Liver (tissue), 9 donors: ENCODE results near the gene ALPK3. TPM values are rescaled to one million over a fixed set of nuclear protein-coding genes. Genes with fewer than 3 reads are reported as not detected.
A peak's percentile ranks its signal among the peaks of the same experiment; 100 is the strongest.

Experiments used
- DNase-seq: peaks from one replicate; pipeline ENCODE4 v3.0.0-alpha.2; 2017; ENCODE audit warnings: low spot score
- H3K27ac ChIP-seq, 2 donors: one replicate each; pipeline ENCODE4 v1.7.0; 2013; ENCODE audit warnings: inconsistent platforms in 2 of 2, low read length in 2 of 2, control low read depth in 1 of 2, low read depth in 1 of 2, mild to moderate bottlenecking in 1 of 2
- H3K27me3 ChIP-seq, 4 donors: one replicate each; pipeline versions ENCODE4 v1.6.1 to v1.7.0; 2013; ENCODE audit warnings: low read length in 3 of 4, inconsistent platforms in 1 of 4, mild to moderate bottlenecking in 1 of 4, moderate library complexity in 1 of 4; ENCODE audit not compliant: control insufficient read depth in 4 of 4, insufficient read depth in 4 of 4
- H3K36me3 ChIP-seq, 4 donors: one replicate each; pipeline versions ENCODE4 v1.6.1 to v1.7.0; 2013; ENCODE audit warnings: low read length in 3 of 4, mild to moderate bottlenecking in 3 of 4, low read depth in 1 of 4, moderate library complexity in 1 of 4; ENCODE audit not compliant: control insufficient read depth in 4 of 4, insufficient read depth in 3 of 4
- H3K4me1 ChIP-seq, 4 donors: one replicate each; pipeline versions ENCODE4 v1.6.1 to v1.7.0; 2013; ENCODE audit warnings: low read length in 3 of 4, mild to moderate bottlenecking in 3 of 4, moderate library complexity in 1 of 4; ENCODE audit not compliant: control insufficient read depth in 4 of 4, insufficient read depth in 4 of 4
- H3K4me3 ChIP-seq, 3 donors: one replicate each; pipeline versions ENCODE4 v1.6.1 to v1.7.0; 2013; ENCODE audit warnings: low read length in 3 of 3, control low read depth in 1 of 3, low read depth in 1 of 3, mild to moderate bottlenecking in 1 of 3
- H3K9ac ChIP-seq, 2 donors: one replicate each; pipeline ENCODE4 v1.7.0; 2013; ENCODE audit warnings: low read length in 2 of 2, mild to moderate bottlenecking in 2 of 2, moderate library complexity in 2 of 2, control low read depth in 1 of 2, low read depth in 1 of 2
- H3K9me3 ChIP-seq, 4 donors: one replicate each; pipeline versions ENCODE4 v1.6.1 to v1.7.0; 2013; ENCODE audit warnings: low read length in 3 of 4; ENCODE audit not compliant: control insufficient read depth in 4 of 4
- CTCF ChIP-seq: fragments of 150-350 bp; IDR thresholded peaks from 2 replicates; pipeline ENCODE4 v1.5.1; 2017; ENCODE audit warnings: improper control_type of control experiment, low read depth, low read length; ENCODE audit not compliant: missing input control
- EGR1 ChIP-seq, 2 donors: IDR thresholded peaks; 2 replicates each; pipeline ENCODE4 v1.6.1; 2016 to 2018; ENCODE audit warnings: antibody characterized with exemption in 2 of 2, low read depth in 2 of 2
- FOXA1 ChIP-seq: IDR thresholded peaks from 2 replicates; pipeline ENCODE4 v1.6.1; 2016; ENCODE audit warnings: antibody characterized with exemption
- FOXA2 ChIP-seq: IDR thresholded peaks from 2 replicates; pipeline ENCODE4 v1.6.1; 2016; ENCODE audit warnings: antibody characterized with exemption
- GABPA ChIP-seq, 2 donors: IDR thresholded peaks in 1 of 2; conservative IDR thresholded peaks in 1 of 2; 2 replicates each; pipeline ENCODE4 v1.6.1; 2016; ENCODE audit warnings: antibody characterized with exemption in 2 of 2, mild to moderate bottlenecking in 1 of 2, moderate library complexity in 1 of 2
- HNF4A ChIP-seq, 2 donors: conservative IDR thresholded peaks; 2 replicates each; pipeline ENCODE4 v1.6.1; 2016; ENCODE audit warnings: antibody characterized with exemption in 2 of 2, mild to moderate bottlenecking in 2 of 2
- HNF4G ChIP-seq: IDR thresholded peaks from 2 replicates; pipeline ENCODE4 v1.6.1; 2016; ENCODE audit warnings: antibody characterized with exemption
- JUND ChIP-seq, 2 donors: IDR thresholded peaks; 2 replicates each; pipeline ENCODE4 v1.6.1; 2016; ENCODE audit warnings: antibody characterized with exemption in 2 of 2
- NR2F2 ChIP-seq: IDR thresholded peaks from 2 replicates; pipeline ENCODE4 v1.6.1; 2016; ENCODE audit warnings: antibody characterized with exemption
- RAD21 ChIP-seq, 2 donors: IDR thresholded peaks; 2 replicates each; pipeline ENCODE4 v1.6.1; 2016; ENCODE audit warnings: antibody characterized with exemption in 2 of 2, mild to moderate bottlenecking in 2 of 2
- REST ChIP-seq: IDR thresholded peaks from 2 replicates; pipeline ENCODE4 v1.6.1; 2016; ENCODE audit warnings: antibody characterized with exemption, mild to moderate bottlenecking
- RXRA ChIP-seq, 2 donors: IDR thresholded peaks; 2 replicates each; pipeline ENCODE4 v1.6.1; 2017 to 2018; ENCODE audit warnings: antibody characterized with exemption in 2 of 2, mild to moderate bottlenecking in 1 of 2
- SP1 ChIP-seq: IDR thresholded peaks from 2 replicates; pipeline ENCODE4 v1.6.1; 2018; ENCODE audit warnings: antibody characterized with exemption, mild to moderate bottlenecking
- TAF1 ChIP-seq: conservative IDR thresholded peaks from 2 replicates; pipeline ENCODE4 v1.6.1; 2016; ENCODE audit warnings: antibody characterized with exemption, mild to moderate bottlenecking
- YY1 ChIP-seq: IDR thresholded peaks from 2 replicates; pipeline ENCODE4 v1.6.1; 2016; ENCODE audit warnings: antibody characterized with exemption, mild to moderate bottlenecking
- ZBTB33 ChIP-seq: IDR thresholded peaks from 2 replicates; pipeline ENCODE4 v1.6.1; 2016; ENCODE audit warnings: antibody characterized with exemption
- WGBS: extraction: QIAGEN DNeasy Blood & Tissue Kit; methylation state at CpG from one replicate; pipeline ENCODE4 v1.1.7; 2013; 5-methylcytosine and 5-hydroxymethylcytosine counted together
- polyA plus RNA-seq, 2 donors: library from polyadenylated mRNA; stranded (reverse) in 1 of 2; unstranded in 1 of 2; fragments of 200-250 nt in 1 of 2; fragments of >200 nt in 1 of 2; fragmentation: Nextera tagmentation in 1 of 2; extraction: Ambion mirVana in 1 of 2; gene quantifications; one replicate each; pipeline versions ENCODE4 v1.2.1 to v1.2.3, GENCODE V29; 2013 to 2015
- total RNA-seq, 2 donors: library from RNA; depleted of rRNA; stranded (reverse); fragments of >200 nt; gene quantifications; one replicate each; pipeline ENCODE4 v1.2.3, GENCODE V29; 2014
- TF ChIP-seq, protein P1 (sequence below): IDR thresholded peaks from 2 replicates; pipeline ENCODE4 v1.6.1; 2016; ENCODE audit warnings: antibody characterized with exemption
- TF ChIP-seq, protein P2 (sequence below): IDR thresholded peaks from 2 replicates; pipeline ENCODE4 v1.6.1; 2016; ENCODE audit warnings: antibody characterized with exemption
- donor health status: healthy.
- donor health status: healthy.
- donor health status: healthy.
- donor health status: healthy.
- donor health status: healthy.

The ALPK3 gene
- total and polyA plus RNA-seq, 4 donors = 0.96 to 10.0 (median 2.8) TPM

- DNase-seq = no peak
- Histone ChIP-seq H3K9me3 (no peaks in the 10 kb centered on the region), H3K27me3 (no peaks in the 10 kb centered on the region), H3K9ac (no peak overlapping the region), H3K27ac (no peak overlapping the region), H3K36me3 (peaks cover 0 to 26% (median 17%) of the 10 kb centered on the region in 4 donors), H3K4me3 (no peak overlapping the region), H3K4me1 (peaks cover 8 to 30% (median 19%) of the 10 kb centered on the region in 4 donors)
- TF ChIP-seq HNF4A (conservative IDR thresholded peaks at IDR 0.05) (no peak), YY1 (no peak), FOXA1 (no peak), SP1 (no peak)
- TF ChIP-seq, protein P1, sequence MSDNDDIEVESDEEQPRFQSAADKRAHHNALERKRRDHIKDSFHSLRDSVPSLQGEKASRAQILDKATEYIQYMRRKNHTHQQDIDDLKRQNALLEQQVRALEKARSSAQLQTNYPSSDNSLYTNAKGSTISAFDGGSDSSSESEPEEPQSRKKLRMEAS = no peak
- 93% methylated on average over 4 of the region's 4 CpGs for WGBS
Observed at GRCh38 chr15:84907731-84908130, 90.6 kb downstream of the ALPK3 start.

DNA sequence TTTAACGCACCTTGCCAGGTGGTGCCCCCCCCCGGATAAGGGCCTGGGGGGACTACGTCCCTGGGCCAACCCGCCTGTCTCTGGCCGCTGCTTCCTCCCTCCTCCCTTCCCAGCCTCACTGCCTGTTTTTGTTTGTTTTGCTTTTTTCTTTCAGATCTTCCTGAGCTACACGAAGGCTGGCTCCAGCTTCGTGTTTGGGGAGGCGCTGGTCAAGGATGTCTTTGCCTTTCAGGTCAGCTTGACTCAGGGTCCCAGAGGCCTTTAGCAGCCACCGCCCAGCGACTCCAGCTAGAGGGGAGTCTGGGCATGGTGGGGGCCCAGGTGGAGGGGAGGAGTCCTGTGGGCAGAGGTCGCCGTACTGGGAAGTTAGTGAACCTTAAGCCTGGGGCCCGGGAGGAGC lies 91.4 kb downstream of the ALPK3 start:
- no peak overlapping the region for H3K4me3 ChIP-seq
- WGBS = 64% methylated on average over 13 of the region's 13 CpGs
- H3K36me3 ChIP-seq = peaks cover 0 to 23% (median 14%) of the 10 kb centered on the region in 4 donors
- peaks cover 11 to 30% (median 21%) of the 10 kb centered on the region in 4 donors for H3K4me1 ChIP-seq
- no peak overlapping the region for H3K27ac ChIP-seq
- no peaks in the 10 kb centered on the region for H3K27me3 ChIP-seq
- TF ChIP-seq NR2F2 (no peak), FOXA1 (no peak), EGR1 (IDR thresholded peaks at IDR 0.05; ENCODE audit: low read depth in 2 of 2) (no peak)
- H3K9ac ChIP-seq = no peak overlapping the region
- no peaks in the 10 kb centered on the region for H3K9me3 ChIP-seq
- no peak for DNase-seq

- Histone ChIP-seq H3K9ac (no peak overlapping the region), H3K27ac (peak overlapping the region in 1 of 2 donors; percentile 67)
- TF ChIP-seq HNF4G = no peak
- no peak for TF ChIP-seq REST
- no peak for TF ChIP-seq FOXA2
- TF ChIP-seq, protein P2, sequence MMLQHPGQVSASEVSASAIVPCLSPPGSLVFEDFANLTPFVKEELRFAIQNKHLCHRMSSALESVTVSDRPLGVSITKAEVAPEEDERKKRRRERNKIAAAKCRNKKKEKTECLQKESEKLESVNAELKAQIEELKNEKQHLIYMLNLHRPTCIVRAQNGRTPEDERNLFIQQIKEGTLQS = no peak
- TF ChIP-seq FOXA1 = no peak
- no peak for TF ChIP-seq EGR1 (IDR thresholded peaks at IDR 0.05; ENCODE audit: low read depth in 2 of 2)
- TF ChIP-seq JUND (IDR thresholded peaks at IDR 0.05) = no peak
- TF ChIP-seq SP1 = no peak
- no peak for TF ChIP-seq RAD21 (IDR thresholded peaks at IDR 0.05)
- TF ChIP-seq YY1 = no peak
- TF ChIP-seq NR2F2 = no peak
- TF ChIP-seq, protein P1 = no peak
- TF ChIP-seq RXRA (IDR thresholded peaks at IDR 0.05) = no peak
- TF ChIP-seq ZBTB33 = no peak
- no peak for TF ChIP-seq GABPA (IDR thresholded peaks at IDR 0.05 in 1 of 2, conservative IDR thresholded peaks at IDR 0.05 in 1 of 2)
- no peak for TF ChIP-seq TAF1
- TF ChIP-seq CTCF = no peak
- TF ChIP-seq HNF4A (conservative IDR thresholded peaks at IDR 0.05) = no peak
Observed at GRCh38 chr15:84909029-84909428, 91.9 kb downstream of the ALPK3 start.

More at GRCh38 chr15:84909029-84909428, 91.9 kb downstream of the ALPK3 start:
- no peak for DNase-seq
- Histone ChIP-seq H3K36me3 (peaks cover 0 to 20% (median 14%) of the 10 kb centered on the region in 4 donors), H3K4me3 (no peak overlapping the region), H3K27me3 (no peaks in the 10 kb centered on the region), H3K9me3 (no peaks in the 10 kb centered on the region), H3K4me1 (peaks cover 11 to 30% (median 21%) of the 10 kb centered on the region in 4 donors)
- 97% methylated on average over 3 of the region's 3 CpGs for WGBS
